Measurements from ENCODE around the gene ZFYVE16.
"Not testable (repeated sequence)": the region's sequence is repeated elsewhere in the genome, so short reads cannot be mapped to it uniquely, and the experiment has no call there.

DNA sequence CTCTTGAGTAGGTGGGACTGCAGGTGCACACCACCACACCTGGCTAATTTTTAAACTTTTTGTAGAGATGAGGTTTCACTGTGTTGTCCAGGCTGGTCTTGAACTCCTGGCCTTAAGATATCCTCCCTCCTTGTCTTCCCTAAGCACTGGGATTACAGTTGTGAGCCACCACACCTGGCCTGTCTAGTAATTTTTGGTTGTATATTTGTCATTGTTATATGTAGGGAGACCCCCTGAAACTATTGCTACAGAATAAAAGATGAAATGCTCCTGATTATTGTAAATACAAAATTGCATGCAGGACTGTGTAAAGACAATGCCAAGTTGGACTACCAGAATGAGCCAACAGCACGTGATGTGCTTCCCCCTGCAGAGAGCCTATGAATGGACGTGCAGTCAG is 62.8 kb downstream of the ZFYVE16 start:
- TF ChIP-seq, protein P1, sequence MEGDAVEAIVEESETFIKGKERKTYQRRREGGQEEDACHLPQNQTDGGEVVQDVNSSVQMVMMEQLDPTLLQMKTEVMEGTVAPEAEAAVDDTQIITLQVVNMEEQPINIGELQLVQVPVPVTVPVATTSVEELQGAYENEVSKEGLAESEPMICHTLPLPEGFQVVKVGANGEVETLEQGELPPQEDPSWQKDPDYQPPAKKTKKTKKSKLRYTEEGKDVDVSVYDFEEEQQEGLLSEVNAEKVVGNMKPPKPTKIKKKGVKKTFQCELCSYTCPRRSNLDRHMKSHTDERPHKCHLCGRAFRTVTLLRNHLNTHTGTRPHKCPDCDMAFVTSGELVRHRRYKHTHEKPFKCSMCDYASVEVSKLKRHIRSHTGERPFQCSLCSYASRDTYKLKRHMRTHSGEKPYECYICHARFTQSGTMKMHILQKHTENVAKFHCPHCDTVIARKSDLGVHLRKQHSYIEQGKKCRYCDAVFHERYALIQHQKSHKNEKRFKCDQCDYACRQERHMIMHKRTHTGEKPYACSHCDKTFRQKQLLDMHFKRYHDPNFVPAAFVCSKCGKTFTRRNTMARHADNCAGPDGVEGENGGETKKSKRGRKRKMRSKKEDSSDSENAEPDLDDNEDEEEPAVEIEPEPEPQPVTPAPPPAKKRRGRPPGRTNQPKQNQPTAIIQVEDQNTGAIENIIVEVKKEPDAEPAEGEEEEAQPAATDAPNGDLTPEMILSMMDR (IDR thresholded peaks at IDR 0.05) = not testable (repeated sequence)
- not testable (repeated sequence) for TF ChIP-seq EP300 (IDR thresholded peaks at IDR 0.05); POLR2A (IDR thresholded peaks at IDR 0.05; ENCODE audit: low read depth); POLR2AphosphoS5 (IDR thresholded peaks at IDR 0.05)
